ENCODE results near the gene ATP8B1. TPM values are rescaled to one million over a fixed set of nuclear protein-coding genes. Genes with fewer than 3 reads are reported as not detected.

The ATP8B1 gene
- total and polyA plus RNA-seq, 2 of the 8 experiments (the other 6 are each of a cell fraction or from before 2014, with no cell fraction given), result 1.1 to 4.6 TPM

- CTCF ChIA-PET (ENCODE audit: partially characterized antibody), result interaction anchor here (0.6 to 1.7 kb wide), 4 partner anchors 31 to 363 kb away, joined by 3 to 6 read pairs (median 4); no protein-coding TSS in a partner anchor
- H3K23ac ChIP-seq (ENCODE audit: insufficient read length), result no peak overlapping the region
Measured at GRCh38 chr18:57827646-57828045, 24.5 kb upstream of the ATP8B1 start.

More at GRCh38 chr18:57827646-57828045, 24.5 kb upstream of the ATP8B1 start:
- TF ChIP-seq CTBP2 (IDR thresholded peaks at IDR 0.05; ENCODE audit: borderline replicate concordance, insufficient read depth, insufficient read length, low read length) (no peak), BACH1 (IDR thresholded peaks at IDR 0.05; ENCODE audit: low read length) (no peak)
- Histone ChIP-seq H3K4me1 (replicated peaks in 1 of 4; ENCODE audit: control insufficient read depth in 3 of 4, insufficient read depth in 4 of 4, low read length in 3 of 4) (no peaks in the 10 kb centered on the region), H3K4ac (replicated peaks; ENCODE audit: insufficient read length, low read depth, low read length) (no peak overlapping the region), H3K27ac (ENCODE audit: low read depth, low read length) (no peak overlapping the region), H3K79me2 (ENCODE audit: control insufficient read depth in 1 of 2, insufficient read depth in 2 of 2, low read length in 2 of 2) (no peaks in the 10 kb centered on the region), H3K79me1 (ENCODE audit: low read depth, low read length) (no peaks in the 10 kb centered on the region), H4K91ac (replicated peaks; ENCODE audit: insufficient read length, low read length) (no peak overlapping the region), H3K56ac (replicated peaks; ENCODE audit: insufficient read length, low read depth, low read length) (no peak overlapping the region), H2BK12ac (ENCODE audit: low read depth, low read length) (no peak overlapping the region), H3K14ac (ENCODE audit: insufficient read length) (no peak overlapping the region), H4K5ac (ENCODE audit: insufficient read length, low read depth, low read length) (no peak overlapping the region), H2BK5ac (ENCODE audit: low read depth, low read length) (no peak overlapping the region), H3K9ac (replicated peaks in 1 of 4; ENCODE audit: extremely low read depth in 1 of 4, low read depth in 3 of 4, low read length in 3 of 4) (no peak overlapping the region), H3K4me3 (ENCODE audit: extremely low read depth in 1 of 4, insufficient read depth in 2 of 4, low read depth in 3 of 4, low read length in 4 of 4) (no peak overlapping the region), H3K18ac (ENCODE audit: extremely low read depth, low read length) (no peak overlapping the region), H3K9me3 (ENCODE audit: insufficient read depth in 2 of 2, low read depth in 1 of 2, low read length in 1 of 2) (no peaks in the 10 kb centered on the region), H3K23me2 (ENCODE audit: low read depth, low read length) (no peaks in the 10 kb centered on the region), H2BK120ac (replicated peaks; ENCODE audit: low read depth, low read length) (no peak overlapping the region), H3K4me2 (ENCODE audit: insufficient read depth in 1 of 2, low read depth in 2 of 2, low read length in 2 of 2) (no peak overlapping the region), H4K8ac (ENCODE audit: extremely low read depth, insufficient read depth, low read length) (no peak overlapping the region), H2BK20ac (ENCODE audit: low read length) (no peak overlapping the region), H3K27me3 (replicated peaks in 1 of 4; ENCODE audit: control insufficient read depth in 3 of 4, extremely low read depth in 1 of 4, insufficient read depth in 3 of 4, low read length in 3 of 4) (no peaks in the 10 kb centered on the region), H2BK15ac (ENCODE audit: low read length) (no peak overlapping the region), H3K36me3 (ENCODE audit: control insufficient read depth in 2 of 4, insufficient read depth in 4 of 4, low read length in 3 of 4) (no peaks in the 10 kb centered on the region), H4K20me1 (replicated peaks in 1 of 2; ENCODE audit: control insufficient read depth in 1 of 2, insufficient read depth in 2 of 2, low read length in 2 of 2) (peaks cover 0 to 2% of the 10 kb centered on the region in 2 experiments), H2AFZ (ENCODE audit: low read length) (no peak overlapping the region), H2AK5ac (ENCODE audit: low read depth, low read length) (no peak overlapping the region)
- no peak for FAIRE-seq
- no peak for DNase-seq (ENCODE audit: low read depth in 1 of 2, low spot score in 2 of 2)
- 93% methylated on average over 11 of the region's 11 CpGs; no CpG with 5 or more reads in 1 of the 2 experiments for WGBS, 2 experiments (ENCODE audit: extremely low coverage in 1 of 2, insufficient coverage in 1 of 2, insufficient read length in 1 of 2, insufficient replicate concordance in 2 of 2, low coverage in 1 of 2, low lambda C conversion rate in 2 of 2, missing lambda C conversion rate in 1 of 2)
- POLR2A ChIA-PET (ENCODE audit: partially characterized antibody), result interaction anchor here (0.6 to 0.7 kb wide), 2 partner anchors 16 to 198 kb away, joined by 4 read pairs; no protein-coding TSS in a partner anchor

Data from H1 (cell line).